NCI-H510A treated with DMSO at 0.1 percent for 48 hours (cell line): ENCODE results near the gene PNRC1.
"Not testable (repeated sequence)": the region's sequence is repeated elsewhere in the genome, so short reads cannot be mapped to it uniquely, and the experiment has no call there.

Experiments
- DNase-seq: peaks from one replicate; lab custom pipeline; 2025; lab: John Stamatoyannopoulos, UW

PNRC1 gene

GRCh38 chr6:89059227-89059626 is 21.3 kb upstream of the PNRC1 start:
- DNase-seq = no peak

GRCh38 chr6:89063881-89064280 is 16.7 kb upstream of the PNRC1 start:
- DNase-seq = no peak

GRCh38 chr6:89064931-89065330 is 15.6 kb upstream of the PNRC1 start:
- DNase-seq = not testable (repeated sequence)

- not testable (repeated sequence) for DNase-seq
Measured at GRCh38 chr6:89066121-89066520, 14.4 kb upstream of the PNRC1 start.

- no peak for DNase-seq
Measured at GRCh38 chr6:89066940-89067646, 13.5 kb upstream of the PNRC1 start.

GRCh38 chr6:89067796-89068195 is 12.8 kb upstream of the PNRC1 start:
- DNase-seq = no peak

- DNase-seq = no peak
Measured at GRCh38 chr6:89068695-89069094, 11.9 kb upstream of the PNRC1 start.

- no peak for DNase-seq
Measured at GRCh38 chr6:89069536-89070163, 10.9 kb upstream of the PNRC1 start.

- no peak for DNase-seq
Measured at GRCh38 chr6:89071036-89071435, 9.5 kb upstream of the PNRC1 start.

- no peak for DNase-seq
Measured at GRCh38 chr6:89073014-89073620, 7.4 kb upstream of the PNRC1 start.

- no peak for DNase-seq
Measured at GRCh38 chr6:89073840-89074239, 6.7 kb upstream of the PNRC1 start.

- DNase-seq = peak; percentile 13
Measured at GRCh38 chr6:89079511-89080234, 878 bp upstream of the PNRC1 start.

GRCh38 chr6:89081129-89081422 is 525 bp downstream of the PNRC1 start:
- DNase-seq = no peak

- DNase-seq = peak; percentile 87
Measured at GRCh38 chr6:89081423-89082322, 1.1 kb downstream of the PNRC1 start.

- DNase-seq = no peak
Measured at GRCh38 chr6:89082486-89082891, 1.9 kb downstream of the PNRC1 start.

GRCh38 chr6:89084542-89084941 is 4.0 kb downstream of the PNRC1 start:
- no peak for DNase-seq

- DNase-seq = no peak
Measured at GRCh38 chr6:89084954-89085353, 4.4 kb downstream of the PNRC1 start.

GRCh38 chr6:89085409-89086205 is 5.1 kb downstream of the PNRC1 start:
- DNase-seq = no peak

GRCh38 chr6:89087881-89088280 is 7.3 kb downstream of the PNRC1 start:
- DNase-seq = no peak

- DNase-seq = no peak
Measured at GRCh38 chr6:89098461-89098860, 17.9 kb downstream of the PNRC1 start.

GRCh38 chr6:89100114-89100513 is 19.6 kb downstream of the PNRC1 start:
- DNase-seq = no peak
